ENCODE results near the gene MGAM2. TPM values are rescaled to one million over a fixed set of nuclear protein-coding genes. Genes with fewer than 3 reads are reported as not detected.
A peak's percentile ranks its signal among the peaks of the same experiment; 100 is the strongest.

The MGAM2 gene
- total and polyA plus RNA-seq, 4 donors: 0.09 to 0.59 (median 0.11) TPM

- Histone ChIP-seq H3K27me3 (ENCODE audit: control insufficient read depth in 4 of 4, insufficient read depth in 4 of 4, low read length in 3 of 4) (no peaks in the 10 kb centered on the region), H3K4me3 (ENCODE audit: low read depth in 1 of 3, low read length in 3 of 3) (no peak overlapping the region), H3K36me3 (ENCODE audit: control insufficient read depth in 4 of 4, insufficient read depth in 3 of 4, low read depth in 1 of 4, low read length in 3 of 4) (no peaks in the 10 kb centered on the region), H3K9me3 (ENCODE audit: control insufficient read depth in 4 of 4, low read length in 3 of 4) (no peaks in the 10 kb centered on the region), H3K4me1 (ENCODE audit: control insufficient read depth in 4 of 4, insufficient read depth in 4 of 4, low read length in 3 of 4) (peaks cover 0 to 14% (median 9%) of the 10 kb centered on the region in 4 donors), H3K27ac (ENCODE audit: low read depth in 1 of 2, low read length in 2 of 2) (no peak overlapping the region), H3K9ac (ENCODE audit: low read depth in 1 of 2, low read length in 2 of 2) (no peak overlapping the region)
- TF ChIP-seq MAX (IDR thresholded peaks at IDR 0.05) (no peak), JUND (IDR thresholded peaks at IDR 0.05) (no peak), GABPA (IDR thresholded peaks at IDR 0.05 in 1 of 2, conservative IDR thresholded peaks at IDR 0.05 in 1 of 2) (no peak), TAF1 (conservative IDR thresholded peaks at IDR 0.05) (no peak), CTCF (IDR thresholded peaks at IDR 0.05; ENCODE audit: low read depth, low read length, missing input control) (peak; percentile 24), FOXA1 (IDR thresholded peaks at IDR 0.05) (no peak), EGR1 (IDR thresholded peaks at IDR 0.05; ENCODE audit: low read depth in 2 of 2) (no peak), RXRA (IDR thresholded peaks at IDR 0.05) (no peak), ZBTB33 (IDR thresholded peaks at IDR 0.05) (no peak), RAD21 (IDR thresholded peaks at IDR 0.05) (peak; percentile 62 to 74), NR2F2 (IDR thresholded peaks at IDR 0.05) (no peak), YY1 (IDR thresholded peaks at IDR 0.05) (no peak), HNF4G (IDR thresholded peaks at IDR 0.05) (no peak), FOXA2 (IDR thresholded peaks at IDR 0.05) (no peak), HNF4A (conservative IDR thresholded peaks at IDR 0.05) (no peak), ATF3 (IDR thresholded peaks at IDR 0.05) (no peak), SP1 (IDR thresholded peaks at IDR 0.05) (no peak), REST (IDR thresholded peaks at IDR 0.05) (no peak)
- 90% methylated on average over 2 of the region's 2 CpGs for WGBS
- no peak for DNase-seq (ENCODE audit: low spot score)
Measured at GRCh38 chr7:142089035-142089434, 22.5 kb upstream of the MGAM2 start.

All from liver (tissue), 9 donors.